ENCODE results near the gene B3GNT9. TPM values are rescaled to one million over a fixed set of nuclear protein-coding genes. Genes with fewer than 3 reads are reported as not detected.

The B3GNT9 gene
- total and polyA plus RNA-seq, 8 donors = 16.2 to 29.4 (median 19.9) TPM

DNA sequence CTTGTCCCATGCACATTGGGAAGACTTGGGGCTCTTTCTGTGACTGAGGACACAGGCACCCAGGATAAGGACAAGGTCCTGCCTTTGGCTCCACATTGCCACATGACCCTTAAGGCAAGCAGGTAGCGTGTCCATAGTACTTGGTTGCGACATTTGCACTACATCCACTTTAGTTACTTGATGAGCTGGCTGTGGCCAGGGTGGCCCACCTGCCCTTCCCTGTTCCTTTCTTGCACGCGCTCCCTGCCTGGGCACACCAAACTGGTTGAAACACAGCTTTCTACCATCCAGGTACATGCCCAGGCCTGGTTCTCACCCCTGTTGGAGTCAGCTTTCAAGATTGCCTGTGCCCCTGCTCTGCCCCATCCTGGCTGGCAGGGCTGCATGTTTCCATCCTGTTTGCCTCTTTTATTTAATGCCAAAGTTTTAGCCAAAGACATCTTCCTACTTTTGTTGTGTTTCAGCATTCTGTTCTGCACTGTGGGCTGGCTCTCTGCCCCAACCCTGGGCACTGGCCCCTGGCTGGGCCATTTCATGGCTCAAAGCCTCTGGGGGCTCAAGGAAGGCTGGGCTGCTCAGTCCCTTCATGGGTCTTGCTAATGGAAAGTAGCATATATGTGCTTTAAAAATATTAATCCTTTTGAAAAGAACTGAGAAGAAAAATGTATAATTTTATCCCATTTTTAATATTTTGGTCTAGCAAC is 3.2 kb downstream of the B3GNT9 start:
- Histone ChIP-seq H3K27ac (no peak overlapping the region), H3K27me3 (peaks cover 0 to 31% of the 10 kb centered on the region in 2 donors), H3K4me3 (no peak overlapping the region), H3K9me3 (no peaks in the 10 kb centered on the region), H3K36me3 (peaks cover 0 to 71% of the 10 kb centered on the region in 2 donors), H3K4me1 (peaks cover 0 to 25% of the 10 kb centered on the region in 2 donors)
- intact Hi-C loops (cut with DNase I) = no loop called here
- ATAC-seq (no peak), DNase-seq (no peak)
- TF ChIP-seq, protein P1, sequence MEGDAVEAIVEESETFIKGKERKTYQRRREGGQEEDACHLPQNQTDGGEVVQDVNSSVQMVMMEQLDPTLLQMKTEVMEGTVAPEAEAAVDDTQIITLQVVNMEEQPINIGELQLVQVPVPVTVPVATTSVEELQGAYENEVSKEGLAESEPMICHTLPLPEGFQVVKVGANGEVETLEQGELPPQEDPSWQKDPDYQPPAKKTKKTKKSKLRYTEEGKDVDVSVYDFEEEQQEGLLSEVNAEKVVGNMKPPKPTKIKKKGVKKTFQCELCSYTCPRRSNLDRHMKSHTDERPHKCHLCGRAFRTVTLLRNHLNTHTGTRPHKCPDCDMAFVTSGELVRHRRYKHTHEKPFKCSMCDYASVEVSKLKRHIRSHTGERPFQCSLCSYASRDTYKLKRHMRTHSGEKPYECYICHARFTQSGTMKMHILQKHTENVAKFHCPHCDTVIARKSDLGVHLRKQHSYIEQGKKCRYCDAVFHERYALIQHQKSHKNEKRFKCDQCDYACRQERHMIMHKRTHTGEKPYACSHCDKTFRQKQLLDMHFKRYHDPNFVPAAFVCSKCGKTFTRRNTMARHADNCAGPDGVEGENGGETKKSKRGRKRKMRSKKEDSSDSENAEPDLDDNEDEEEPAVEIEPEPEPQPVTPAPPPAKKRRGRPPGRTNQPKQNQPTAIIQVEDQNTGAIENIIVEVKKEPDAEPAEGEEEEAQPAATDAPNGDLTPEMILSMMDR (IDR thresholded peaks at IDR 0.05) = no peak

DNA sequence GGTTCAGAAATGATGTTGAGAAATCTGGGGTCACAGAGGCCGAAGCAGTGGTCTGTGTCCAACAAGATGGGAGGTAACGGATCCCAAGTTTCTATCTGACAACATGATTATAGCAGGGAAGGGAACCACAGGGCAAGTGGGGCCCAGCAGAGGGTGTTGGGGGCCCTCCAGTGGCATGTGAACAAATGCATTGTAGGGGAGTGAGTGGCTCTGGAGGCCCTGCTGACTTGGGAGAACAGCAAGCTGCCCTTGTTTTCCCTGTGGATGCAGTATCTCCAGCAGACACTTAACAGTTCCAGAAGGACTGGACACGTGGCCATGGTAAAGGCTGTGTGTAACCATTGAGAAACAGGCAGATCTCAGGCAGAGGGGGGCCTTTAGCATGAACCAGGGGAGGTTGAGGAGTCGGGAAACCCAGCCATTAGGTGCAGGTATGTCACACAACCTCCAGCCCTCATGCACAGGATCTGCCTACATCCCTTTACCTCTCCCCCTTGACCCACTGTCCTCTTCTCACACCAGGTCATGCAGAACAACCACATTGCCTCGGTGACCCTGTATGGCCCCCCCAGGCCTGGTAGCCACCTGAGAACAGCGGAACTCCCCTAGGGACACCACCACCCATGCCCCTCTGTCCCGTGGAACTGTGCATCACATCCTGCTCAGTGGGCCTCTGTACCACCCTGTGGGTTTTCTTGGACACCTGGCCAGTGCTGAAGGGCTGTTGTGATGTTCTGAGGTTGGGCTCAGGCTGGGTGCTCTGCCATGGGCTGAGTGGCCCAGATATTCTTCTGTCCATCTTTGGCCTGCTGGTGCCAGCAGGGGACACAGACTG is 4.1 kb downstream of the B3GNT9 start:
- peaks cover 0 to 26% of the 10 kb centered on the region in 2 donors for H3K27me3 ChIP-seq
- H3K4me1 ChIP-seq = peaks cover 0 to 23% of the 10 kb centered on the region in 2 donors
- H3K4me3 ChIP-seq = no peak overlapping the region
- H3K9me3 ChIP-seq = no peaks in the 10 kb centered on the region
- no peak for ATAC-seq
- intact Hi-C loops (cut with DNase I) = no loop called here
- H3K27ac ChIP-seq = no peak overlapping the region
- TF ChIP-seq, protein P1 (IDR thresholded peaks at IDR 0.05) = no peak
- H3K36me3 ChIP-seq = peaks cover 0 to 79% of the 10 kb centered on the region in 2 donors
- DNase-seq = no peak

DNA sequence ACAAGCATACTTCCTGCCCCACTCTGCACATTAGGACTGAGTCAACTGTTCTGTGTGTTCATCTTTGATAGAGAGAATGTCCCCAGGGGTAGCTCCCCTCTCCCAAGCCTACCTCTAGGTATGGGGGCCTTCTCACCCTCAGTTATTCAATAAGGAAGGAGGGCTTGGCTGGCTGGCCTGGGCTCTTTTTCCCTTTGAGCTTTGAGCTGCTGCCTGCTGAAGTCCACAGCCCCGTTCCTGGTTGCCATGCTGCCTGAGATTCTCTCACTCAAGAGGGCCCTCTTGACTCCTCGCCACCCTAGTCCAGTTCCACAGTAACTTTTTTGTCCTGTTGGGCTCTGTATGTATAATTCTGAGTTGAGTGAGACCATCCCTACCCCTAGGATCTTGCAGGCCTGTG is 5.1 kb downstream of the B3GNT9 start:
- H3K4me1 ChIP-seq = peaks cover 0 to 13% of the 10 kb centered on the region in 2 donors
- peaks cover 0 to 17% of the 10 kb centered on the region in 2 donors for H3K27me3 ChIP-seq
- intact Hi-C loops (cut with DNase I) = no loop called here
- H3K36me3 ChIP-seq = peaks cover 0 to 89% of the 10 kb centered on the region in 2 donors
- no peak for ATAC-seq
- peak overlapping the region in 1 of 2 donors; percentile 13 for H3K27ac ChIP-seq
- TF ChIP-seq, protein P1 (IDR thresholded peaks at IDR 0.05) = no peak
- no peaks in the 10 kb centered on the region for H3K9me3 ChIP-seq
- H3K4me3 ChIP-seq = no peak overlapping the region
- DNase-seq = no peak

DNA sequence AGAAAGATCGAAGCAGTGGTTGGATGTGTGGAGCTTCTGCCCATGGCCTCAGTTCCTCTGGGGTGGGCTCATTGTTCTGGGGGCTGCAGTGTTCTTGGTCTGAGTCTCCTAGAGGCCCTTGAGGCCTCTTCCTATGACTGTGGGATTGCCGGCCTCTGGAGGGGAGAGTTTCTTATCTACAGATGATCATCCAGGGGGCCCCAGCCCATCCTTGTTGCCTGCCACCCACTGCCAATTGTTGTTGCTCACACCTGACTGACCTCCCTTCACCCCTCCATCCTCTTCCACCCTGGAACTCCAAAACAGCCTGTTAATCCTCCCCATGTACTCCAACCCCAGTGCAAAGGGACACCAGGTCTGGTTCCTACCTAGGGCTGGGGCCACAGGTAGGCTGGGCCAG is 5.9 kb downstream of the B3GNT9 start:
- peaks cover 0 to 97% of the 10 kb centered on the region in 2 donors for H3K36me3 ChIP-seq
- TF ChIP-seq, protein P1 (IDR thresholded peaks at IDR 0.05) = no peak
- DNase-seq (no peak), ATAC-seq (no peak)
- peaks cover 0 to 5% of the 10 kb centered on the region in 2 donors for H3K4me1 ChIP-seq
- H3K27me3 ChIP-seq = peaks cover 0 to 9% of the 10 kb centered on the region in 2 donors
- H3K4me3 ChIP-seq = no peak overlapping the region
- H3K9me3 ChIP-seq = no peaks in the 10 kb centered on the region
- H3K27ac ChIP-seq = no peak overlapping the region
- intact Hi-C loops (cut with DNase I) = no loop called here

DNA sequence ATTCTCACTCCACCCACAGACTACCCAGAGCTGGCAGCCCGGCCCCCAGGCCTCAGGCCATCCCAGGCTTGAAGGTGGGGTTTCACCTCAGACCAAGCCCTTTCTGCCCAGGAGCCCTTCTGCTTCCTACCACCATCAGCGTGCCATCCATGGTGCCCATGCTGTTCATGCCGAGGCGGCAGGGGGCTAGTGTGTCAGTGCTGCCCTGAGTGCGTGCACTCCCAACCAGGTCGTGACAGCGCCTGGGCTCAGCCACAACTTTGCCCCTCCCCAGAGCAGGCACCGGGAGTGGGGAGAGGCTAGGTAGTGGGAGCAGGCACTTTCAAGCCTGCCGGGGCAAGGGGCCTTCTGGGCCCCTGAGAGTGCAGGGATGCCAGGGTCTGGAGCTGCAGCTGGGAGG is 8.5 kb downstream of the B3GNT9 start:
- Histone ChIP-seq H3K4me3 (no peak overlapping the region), H3K36me3 (peaks cover 0 to 100% of the 10 kb centered on the region in 2 donors), H3K9me3 (no peaks in the 10 kb centered on the region), H3K4me1 (no peaks in the 10 kb centered on the region), H3K27ac (no peak overlapping the region), H3K27me3 (no peaks in the 10 kb centered on the region)
- DNase-seq = peak in 1 of 4 donors; percentile 41
- intact Hi-C loops (cut with DNase I) = no loop called here
- no peak for ATAC-seq
- TF ChIP-seq, protein P1 (IDR thresholded peaks at IDR 0.05) = no peak

Data from left lung (tissue), 10 donors.